ENCODE data around the gene NMS.

NMS gene

GRCh38 chr2:100494712-100495111 is 24.4 kb downstream of the NMS start:
- no peak for DNase-seq

DNA sequence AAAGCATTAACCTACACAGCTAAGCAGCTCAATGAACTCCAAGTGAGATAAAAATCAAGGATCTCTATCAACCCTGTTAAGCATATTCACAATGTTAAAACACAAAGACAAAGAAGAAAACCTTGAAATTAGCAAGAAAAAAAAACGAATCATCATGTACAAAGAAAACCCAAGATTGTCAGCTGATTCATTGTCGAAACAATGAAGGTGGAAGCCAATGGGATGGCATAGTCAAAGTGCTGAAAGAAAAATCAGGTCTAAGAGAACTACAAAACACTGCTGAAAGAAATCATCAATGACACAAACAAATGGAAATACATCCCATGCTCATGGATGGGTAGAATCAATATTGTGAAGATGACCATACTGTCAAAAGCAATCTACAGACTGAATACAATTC is 32.5 kb downstream of the NMS start:
- no peak for DNase-seq

DNA sequence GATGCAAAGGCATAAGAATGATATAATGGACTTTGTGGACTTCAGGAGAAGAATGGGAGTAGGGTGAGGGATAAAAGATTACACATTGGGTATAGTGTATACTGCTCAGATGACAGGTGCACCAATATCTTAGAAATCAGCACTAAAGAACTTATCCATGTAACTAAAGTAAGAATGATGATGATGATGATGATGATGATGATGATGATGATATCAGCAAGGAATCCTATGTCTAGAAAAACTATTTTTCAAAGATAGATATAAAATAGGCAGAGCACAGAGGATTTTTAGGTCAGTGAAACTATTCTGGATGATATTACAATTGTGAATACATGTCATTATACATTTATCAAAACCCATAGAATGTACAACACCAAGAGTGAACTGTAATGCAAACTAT is 34.3 kb downstream of the NMS start:
- no peak for DNase-seq

GRCh38 chr2:100509066-100509465 is 38.8 kb downstream of the NMS start:
- DNase-seq: no peak

DNA sequence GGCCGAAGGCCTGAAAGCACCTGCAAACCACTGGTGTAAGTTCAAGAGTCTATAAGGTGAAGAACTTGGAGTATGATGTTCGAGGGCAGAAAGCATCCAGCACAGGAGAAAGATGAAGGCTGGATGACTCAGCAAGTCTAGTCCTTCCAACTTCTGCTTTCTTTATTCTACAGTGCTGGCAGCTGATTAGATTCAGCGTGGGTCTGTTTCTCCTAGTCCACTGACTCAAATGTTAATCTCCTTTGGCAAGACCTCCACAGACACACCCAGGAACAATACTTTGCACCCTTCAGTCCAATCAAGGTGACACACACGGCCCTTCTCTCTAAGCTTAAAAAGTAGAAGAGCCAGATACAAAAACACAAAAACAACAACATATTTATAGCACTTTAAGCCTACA is 43.4 kb downstream of the NMS start:
- no peak for DNase-seq

DNA sequence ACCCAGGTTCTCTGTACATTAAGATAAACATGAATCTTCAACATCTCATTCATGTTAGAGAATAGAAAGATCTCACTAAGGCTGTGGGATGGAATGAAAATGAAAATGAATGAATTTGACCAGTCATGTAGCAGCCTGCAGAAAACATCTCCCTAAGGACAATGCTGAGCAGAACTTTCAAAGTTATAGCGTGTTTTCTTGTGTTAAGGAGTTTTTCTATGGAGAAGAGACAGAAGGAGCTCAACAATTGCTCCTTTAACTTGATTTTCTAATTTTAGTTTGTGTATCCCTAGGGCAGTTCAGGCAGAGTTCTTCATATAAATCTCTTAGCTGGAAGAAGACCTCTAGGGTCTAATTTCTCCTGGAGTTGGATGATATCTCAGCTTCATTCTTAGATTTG is 47.3 kb downstream of the NMS start:
- no peak for DNase-seq

DNA sequence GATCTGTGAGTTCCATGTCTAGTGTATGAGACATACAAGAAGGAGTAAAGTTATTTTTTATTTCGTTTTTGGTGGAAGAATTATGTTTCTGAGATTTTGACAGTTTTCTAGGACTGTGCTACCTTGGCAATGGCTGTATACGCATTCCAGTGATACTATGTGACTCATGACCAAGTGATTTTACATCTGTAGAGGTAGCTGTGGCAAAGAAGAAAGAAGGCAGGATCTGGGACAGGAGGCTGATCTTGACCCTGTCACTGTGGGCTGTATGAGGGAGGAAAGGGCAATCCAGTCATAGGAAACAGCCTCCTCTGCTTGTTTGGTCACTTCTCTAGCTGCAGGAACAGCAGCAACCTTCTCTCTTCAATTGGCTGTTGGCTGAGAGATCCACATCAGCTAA is 48.5 kb downstream of the NMS start:
- no peak for DNase-seq

GRCh38 chr2:100520224-100520623 is 49.9 kb downstream of the NMS start:
- DNase-seq: no peak

DNA sequence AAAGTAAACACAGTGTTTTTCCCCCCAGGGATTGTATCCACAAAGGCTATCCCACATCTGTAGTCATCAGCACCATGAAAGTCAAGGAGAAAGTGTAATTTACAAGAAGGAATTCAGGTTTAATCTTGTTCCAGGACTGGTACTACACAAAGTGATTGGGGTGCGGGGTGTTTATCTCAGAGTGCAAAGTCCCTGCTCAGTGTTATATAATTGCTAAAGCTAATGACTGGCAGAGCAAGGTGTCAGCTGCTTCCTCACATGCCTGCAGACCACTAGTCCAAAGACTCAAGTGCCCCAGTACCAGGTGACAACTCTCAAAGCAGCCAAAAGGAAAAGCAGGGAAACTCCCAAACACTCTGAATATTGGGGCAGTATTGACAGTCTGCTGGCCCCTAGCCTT is 52.1 kb downstream of the NMS start:
- no peak for DNase-seq

DNA sequence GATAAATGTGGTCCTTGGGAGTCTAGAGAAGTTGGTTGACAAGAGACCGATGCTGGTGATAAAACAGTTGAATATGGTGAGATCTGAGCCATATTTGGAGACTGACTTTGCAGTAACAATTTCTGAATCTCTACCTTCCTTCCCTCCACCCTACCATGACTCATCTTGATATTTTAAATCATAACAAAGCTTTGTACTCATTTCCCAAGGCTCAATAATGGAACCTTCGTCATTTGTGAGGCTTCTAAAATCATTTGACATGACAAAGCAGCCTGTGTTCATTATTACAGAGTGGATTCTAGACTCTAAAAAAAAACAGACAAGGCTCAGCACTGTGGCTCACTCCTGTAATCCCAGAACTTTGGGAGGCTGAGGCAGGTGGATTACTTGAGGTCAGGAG is 54.0 kb downstream of the NMS start:
- no peak for DNase-seq

- no peak for DNase-seq
These were observed 56.6 kb downstream of the NMS start for GRCh38 chr2:100526868-100527267.

DNA sequence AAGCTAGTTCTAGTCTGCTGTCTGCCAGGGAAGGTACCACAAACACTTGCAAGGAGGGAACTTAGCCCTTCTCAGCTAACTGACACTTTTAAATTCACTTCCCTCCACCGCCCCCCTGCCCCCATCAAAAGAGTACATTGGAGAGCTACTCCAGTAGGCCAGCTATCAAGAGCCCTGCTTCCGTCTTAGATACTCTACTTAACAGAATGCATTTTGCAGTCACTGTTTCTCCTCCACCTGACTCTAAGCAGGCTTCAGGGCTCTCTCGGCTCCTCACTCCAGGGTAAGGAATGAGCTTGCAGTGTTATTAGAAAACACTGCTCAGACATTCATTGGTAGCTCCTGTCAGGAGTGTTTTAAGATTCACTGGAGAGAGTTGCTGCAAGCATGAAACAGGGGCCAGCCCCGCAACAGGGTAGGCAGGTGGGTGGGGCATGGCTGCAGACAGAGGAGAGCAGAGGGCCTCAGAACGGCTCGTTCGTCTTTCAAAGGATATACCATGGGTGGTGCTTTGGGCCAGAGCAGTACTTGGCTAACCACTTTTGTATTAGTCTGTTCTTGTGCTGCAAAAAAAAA is 57.2 kb downstream of the NMS start:
- DNase-seq: no peak

- no peak for DNase-seq
These were observed 58.9 kb downstream of the NMS start for GRCh38 chr2:100529176-100529575.

GRCh38 chr2:100529900-100530299 is 59.6 kb downstream of the NMS start:
- DNase-seq: no peak
